ENCODE measurements around the gene CHRM3.

Gene CHRM3

DNA sequence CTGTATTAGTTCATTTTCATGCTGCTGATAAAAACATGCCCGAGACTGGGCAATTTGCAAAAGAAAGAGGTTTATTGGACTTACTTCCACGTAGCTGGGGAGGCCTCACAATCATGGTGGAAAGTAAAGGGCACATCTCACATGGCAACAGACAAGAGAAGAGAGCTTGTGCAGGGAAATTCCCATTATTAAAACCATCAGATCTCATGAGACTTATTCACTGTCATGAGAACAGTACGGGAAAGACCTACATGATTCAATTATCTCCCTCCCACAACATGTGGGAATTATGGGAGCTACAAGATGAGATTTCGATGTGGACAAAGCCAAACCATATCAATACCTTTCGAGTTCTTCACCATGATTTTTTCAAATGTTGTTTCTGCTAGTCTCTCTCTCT lies 3.7 kb upstream of the CHRM3 start:
- Mint-ChIP-seq H3K4me3 (no peak overlapping the region), H3K9me3 (peaks cover 7% of the 10 kb centered on the region), H3K27ac (no peak overlapping the region), H3K36me3 (peaks cover 2% of the 10 kb centered on the region), H3K27me3 (peaks cover 11% of the 10 kb centered on the region), H3K4me1 (peaks cover 3% of the 10 kb centered on the region)
- no peak for DNase-seq (ENCODE audit: low spot score in 2 of 2)
- no peak for ATAC-seq (ENCODE audit: low read depth)

GRCh38 chr1:239383714-239384113 lies 2.7 kb upstream of the CHRM3 start:
- no peak for DNase-seq (ENCODE audit: low spot score in 2 of 2)
- peaks cover 3% of the 10 kb centered on the region for H3K4me1 Mint-ChIP-seq
- peaks cover 11% of the 10 kb centered on the region for H3K27me3 Mint-ChIP-seq
- H3K4me3 Mint-ChIP-seq = no peak overlapping the region
- peaks cover 7% of the 10 kb centered on the region for H3K9me3 Mint-ChIP-seq
- H3K36me3 Mint-ChIP-seq = peaks cover 2% of the 10 kb centered on the region
- ATAC-seq (ENCODE audit: low read depth) = no peak
- H3K27ac Mint-ChIP-seq = no peak overlapping the region

GRCh38 chr1:239387304-239388158 lies 1.2 kb downstream of the CHRM3 start:
- peaks cover 14% of the 10 kb centered on the region for H3K27me3 Mint-ChIP-seq
- no peak overlapping the region for H3K4me3 Mint-ChIP-seq
- H3K9me3 Mint-ChIP-seq = peaks cover 13% of the 10 kb centered on the region
- H3K4me1 Mint-ChIP-seq = peaks cover 3% of the 10 kb centered on the region
- peaks cover 2% of the 10 kb centered on the region for H3K36me3 Mint-ChIP-seq
- H3K27ac Mint-ChIP-seq = no peak overlapping the region
- ATAC-seq (ENCODE audit: low read depth) = no peak
- no peak for DNase-seq (ENCODE audit: low spot score in 2 of 2)

GRCh38 chr1:239388159-239388485 lies 1.8 kb downstream of the CHRM3 start:
- DNase-seq (ENCODE audit: low spot score in 2 of 2) = no peak
- ATAC-seq (ENCODE audit: low read depth) = no peak
- Mint-ChIP-seq H3K27ac (no peak overlapping the region), H3K36me3 (peaks cover 2% of the 10 kb centered on the region), H3K4me3 (no peak overlapping the region), H3K9me3 (peaks cover 13% of the 10 kb centered on the region), H3K27me3 (peaks cover 14% of the 10 kb centered on the region), H3K4me1 (peaks cover 3% of the 10 kb centered on the region)

GRCh38 chr1:239388578-239388977 lies 2.2 kb downstream of the CHRM3 start:
- no peak overlapping the region for H3K4me3 Mint-ChIP-seq
- peaks cover 2% of the 10 kb centered on the region for H3K36me3 Mint-ChIP-seq
- peaks cover 3% of the 10 kb centered on the region for H3K4me1 Mint-ChIP-seq
- DNase-seq (ENCODE audit: low spot score in 2 of 2) (no peak), ATAC-seq (ENCODE audit: low read depth) (no peak)
- H3K9me3 Mint-ChIP-seq = peaks cover 11% of the 10 kb centered on the region
- H3K27ac Mint-ChIP-seq = no peak overlapping the region
- peaks cover 14% of the 10 kb centered on the region for H3K27me3 Mint-ChIP-seq

DNA sequence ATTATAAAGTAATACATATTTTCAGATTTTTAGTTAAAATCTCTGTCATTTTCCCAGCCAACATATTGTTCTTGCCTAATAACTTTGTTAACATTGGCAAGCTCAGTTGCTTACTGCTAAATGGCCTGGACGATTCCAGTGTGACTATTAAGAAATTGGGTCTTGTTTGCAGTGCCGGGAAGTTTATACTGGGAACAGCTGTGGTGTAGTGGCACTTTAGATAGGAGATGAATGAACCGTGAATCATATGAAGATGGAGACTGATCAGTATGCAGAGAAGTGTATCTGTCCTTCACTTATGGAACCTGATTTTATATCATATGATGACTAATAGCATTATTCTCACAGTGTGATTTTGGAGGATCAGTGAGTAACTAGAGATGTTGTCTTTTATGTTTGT lies 3.3 kb downstream of the CHRM3 start:
- no peak for DNase-seq (ENCODE audit: low spot score in 2 of 2)
- H3K4me1 Mint-ChIP-seq = peaks cover 3% of the 10 kb centered on the region
- H3K9me3 Mint-ChIP-seq = peaks cover 11% of the 10 kb centered on the region
- no peak for ATAC-seq (ENCODE audit: low read depth)
- no peak overlapping the region for H3K27ac Mint-ChIP-seq
- H3K4me3 Mint-ChIP-seq = no peak overlapping the region
- H3K27me3 Mint-ChIP-seq = peaks cover 14% of the 10 kb centered on the region
- peaks cover 2% of the 10 kb centered on the region for H3K36me3 Mint-ChIP-seq

GRCh38 chr1:239392271-239392670 lies 5.9 kb downstream of the CHRM3 start:
- no peaks in the 10 kb centered on the region for H3K4me1 Mint-ChIP-seq
- H3K36me3 Mint-ChIP-seq = no peaks in the 10 kb centered on the region
- no peak overlapping the region for H3K4me3 Mint-ChIP-seq
- DNase-seq (ENCODE audit: low spot score in 2 of 2) (no peak), ATAC-seq (ENCODE audit: low read depth) (no peak)
- peaks cover 3% of the 10 kb centered on the region for H3K27me3 Mint-ChIP-seq
- H3K27ac Mint-ChIP-seq = no peak overlapping the region
- H3K9me3 Mint-ChIP-seq = peaks cover 12% of the 10 kb centered on the region

DNA sequence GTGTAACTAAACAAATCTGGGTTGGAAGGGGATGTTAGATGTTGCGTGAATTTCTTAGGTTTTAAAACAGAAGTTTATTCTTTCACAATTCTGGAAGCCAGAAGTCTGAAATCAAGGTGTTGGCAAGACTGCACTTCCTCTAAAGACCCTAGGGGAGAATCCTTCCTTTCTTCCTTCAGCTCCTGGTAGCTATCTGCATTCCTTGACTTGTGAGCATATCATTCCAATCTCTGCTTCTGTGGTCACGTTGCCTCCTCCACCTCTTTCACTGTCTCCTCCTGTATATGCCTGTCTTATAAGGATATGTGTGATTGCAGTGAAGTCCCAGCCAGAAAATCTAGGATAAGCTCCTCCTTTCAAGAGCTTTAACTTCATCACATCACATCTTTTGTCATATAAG lies 7.7 kb downstream of the CHRM3 start:
- Mint-ChIP-seq H3K9me3 (peaks cover 12% of the 10 kb centered on the region), H3K4me1 (no peaks in the 10 kb centered on the region), H3K27ac (no peak overlapping the region), H3K27me3 (peaks cover 3% of the 10 kb centered on the region), H3K36me3 (no peaks in the 10 kb centered on the region), H3K4me3 (no peak overlapping the region)
- DNase-seq (ENCODE audit: low spot score in 2 of 2) (no peak), ATAC-seq (ENCODE audit: low read depth) (no peak)

GRCh38 chr1:239413916-239414315 lies 27.5 kb downstream of the CHRM3 start:
- no peak for ATAC-seq (ENCODE audit: low read depth)
- no peak overlapping the region for H3K27ac Mint-ChIP-seq
- H3K4me1 Mint-ChIP-seq = no peaks in the 10 kb centered on the region
- H3K4me3 Mint-ChIP-seq = no peak overlapping the region
- peaks cover 5% of the 10 kb centered on the region for H3K9me3 Mint-ChIP-seq
- DNase-seq (ENCODE audit: low spot score in 2 of 2) = no peak
- no peaks in the 10 kb centered on the region for H3K27me3 Mint-ChIP-seq
- no peaks in the 10 kb centered on the region for H3K36me3 Mint-ChIP-seq

DNA sequence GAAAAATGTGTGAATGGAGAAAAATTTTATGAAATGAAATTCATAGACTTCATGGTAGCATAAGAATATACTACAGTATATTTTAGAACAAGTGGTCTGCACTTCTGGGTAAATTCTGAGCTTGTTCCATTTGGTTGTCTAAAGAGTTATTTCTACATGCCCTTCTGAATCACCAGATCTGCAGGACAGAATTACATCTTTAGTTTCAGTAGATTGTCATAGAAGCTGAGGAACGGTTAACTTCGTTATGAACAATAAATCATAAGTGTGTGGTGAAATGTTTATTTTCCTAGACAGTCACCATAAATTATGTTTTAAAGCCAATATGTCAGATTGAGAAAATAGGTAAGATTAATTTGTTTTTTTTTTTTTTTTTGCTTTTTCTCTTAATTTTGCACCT lies 30.9 kb downstream of the CHRM3 start:
- no peaks in the 10 kb centered on the region for H3K4me1 Mint-ChIP-seq
- H3K36me3 Mint-ChIP-seq = no peaks in the 10 kb centered on the region
- H3K9me3 Mint-ChIP-seq = peaks cover 3% of the 10 kb centered on the region
- no peak overlapping the region for H3K27ac Mint-ChIP-seq
- H3K4me3 Mint-ChIP-seq = no peak overlapping the region
- no peaks in the 10 kb centered on the region for H3K27me3 Mint-ChIP-seq
- ATAC-seq (ENCODE audit: low read depth) (no peak), DNase-seq (ENCODE audit: low spot score in 2 of 2) (no peak)

- DNase-seq (ENCODE audit: low spot score in 2 of 2) (no peak), ATAC-seq (ENCODE audit: low read depth) (no peak)
- H3K4me1 Mint-ChIP-seq = no peaks in the 10 kb centered on the region
- H3K36me3 Mint-ChIP-seq = no peaks in the 10 kb centered on the region
- H3K27ac Mint-ChIP-seq = no peak overlapping the region
- no peaks in the 10 kb centered on the region for H3K27me3 Mint-ChIP-seq
- peaks cover 3% of the 10 kb centered on the region for H3K9me3 Mint-ChIP-seq
- no peak overlapping the region for H3K4me3 Mint-ChIP-seq
Measured at GRCh38 chr1:239417986-239418640, 31.7 kb downstream of the CHRM3 start.

- H3K36me3 Mint-ChIP-seq = no peaks in the 10 kb centered on the region
- no peak overlapping the region for H3K27ac Mint-ChIP-seq
- H3K27me3 Mint-ChIP-seq = no peaks in the 10 kb centered on the region
- ATAC-seq (ENCODE audit: low read depth) (no peak), DNase-seq (ENCODE audit: low spot score in 2 of 2) (no peak)
- H3K4me3 Mint-ChIP-seq = no peak overlapping the region
- H3K4me1 Mint-ChIP-seq = no peaks in the 10 kb centered on the region
- peaks cover 3% of the 10 kb centered on the region for H3K9me3 Mint-ChIP-seq
Measured at GRCh38 chr1:239418681-239419080, 32.3 kb downstream of the CHRM3 start.

GRCh38 chr1:239421811-239422210 lies 35.4 kb downstream of the CHRM3 start:
- H3K27ac Mint-ChIP-seq = no peak overlapping the region
- no peaks in the 10 kb centered on the region for H3K36me3 Mint-ChIP-seq
- H3K27me3 Mint-ChIP-seq = no peaks in the 10 kb centered on the region
- no peaks in the 10 kb centered on the region for H3K4me1 Mint-ChIP-seq
- DNase-seq (ENCODE audit: low spot score in 2 of 2) (no peak), ATAC-seq (ENCODE audit: low read depth) (no peak)
- no peak overlapping the region for H3K4me3 Mint-ChIP-seq
- H3K9me3 Mint-ChIP-seq = peaks cover 6% of the 10 kb centered on the region

- Mint-ChIP-seq H3K36me3 (no peaks in the 10 kb centered on the region), H3K27me3 (no peaks in the 10 kb centered on the region), H3K27ac (no peak overlapping the region), H3K4me3 (no peak overlapping the region), H3K4me1 (no peaks in the 10 kb centered on the region), H3K9me3 (peaks cover 6% of the 10 kb centered on the region)
- DNase-seq (ENCODE audit: low spot score in 2 of 2) (no peak), ATAC-seq (ENCODE audit: low read depth) (no peak)
Measured at GRCh38 chr1:239422818-239423217, 36.5 kb downstream of the CHRM3 start.

Measured in memory B cell (primary cell).